Ammon's horn (tissue), 1 donor: ENCODE measurements around the gene SERPINE2.

ENCODE experiments used
- DNase-seq: peaks from one replicate; pipeline ENCODE4 v3.0.0-alpha.2; 2016; ENCODE audit warnings: low spot score

The SERPINE2 gene

DNA sequence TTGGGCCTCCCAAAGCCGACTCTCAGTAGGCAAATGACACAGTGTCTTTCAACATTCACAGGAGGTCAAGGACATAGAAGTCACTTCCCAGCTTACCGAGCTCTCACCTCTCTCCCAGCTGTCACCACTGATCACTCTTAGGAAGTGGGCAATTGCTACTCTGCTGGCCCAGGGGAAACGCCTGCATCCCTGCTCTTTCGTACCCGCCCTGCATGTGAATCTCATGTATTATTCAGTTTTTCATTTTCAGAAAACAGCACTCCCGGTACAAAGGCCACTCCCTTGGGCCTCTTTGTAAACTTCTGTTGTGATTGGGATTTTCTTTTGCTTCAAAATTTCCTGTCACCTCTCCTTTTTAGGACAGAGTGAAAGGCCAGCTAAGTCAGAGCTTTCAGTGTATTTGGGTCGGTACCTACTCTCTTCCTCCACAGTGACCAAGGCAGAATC is 66.4 kb downstream of the SERPINE2 start:
- no peak for DNase-seq

DNA sequence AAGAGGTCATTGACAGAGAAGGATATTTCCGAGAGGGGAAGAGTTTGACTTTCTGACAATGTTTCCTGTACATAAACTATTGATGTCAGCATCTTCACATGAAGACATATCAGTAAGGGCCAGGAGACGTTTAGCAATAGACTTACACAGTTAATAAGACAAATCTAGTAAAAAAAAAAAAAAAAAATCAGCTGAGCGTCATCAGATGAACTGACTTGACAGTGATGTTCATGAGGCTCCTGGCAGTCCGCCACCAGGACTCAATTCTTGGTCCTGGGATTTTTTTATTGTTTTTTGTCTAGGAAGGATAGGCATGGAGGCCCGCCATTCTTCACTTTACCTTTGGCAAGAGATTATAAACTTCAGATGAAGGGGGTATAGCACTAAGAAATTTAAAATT is 67.4 kb downstream of the SERPINE2 start:
- DNase-seq: no peak

GRCh38 chr2:223970343-223971128 is 68.5 kb downstream of the SERPINE2 start:
- peak; percentile 69 for DNase-seq

GRCh38 chr2:223969856-223970255 is 69.2 kb downstream of the SERPINE2 start:
- no peak for DNase-seq

DNA sequence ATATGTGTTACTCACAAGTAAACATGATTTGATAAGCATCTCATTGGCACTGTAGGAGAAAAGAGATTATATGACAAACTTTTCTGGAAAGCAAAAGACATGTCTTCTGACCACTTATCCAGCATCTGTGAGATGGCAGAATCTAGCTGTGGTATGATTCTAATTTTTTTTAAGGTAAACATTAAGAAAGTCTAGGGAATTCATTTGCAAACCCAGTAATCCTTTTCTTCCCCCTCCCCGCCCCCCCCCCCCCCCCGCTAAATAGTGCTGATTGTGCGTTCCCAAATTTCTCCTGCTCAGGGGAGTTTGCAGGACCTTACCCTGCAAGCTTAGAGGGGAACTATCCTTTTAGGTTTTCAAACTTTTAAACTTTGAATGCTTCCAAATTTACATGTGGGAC is 69.8 kb downstream of the SERPINE2 start:
- no peak for DNase-seq

DNA sequence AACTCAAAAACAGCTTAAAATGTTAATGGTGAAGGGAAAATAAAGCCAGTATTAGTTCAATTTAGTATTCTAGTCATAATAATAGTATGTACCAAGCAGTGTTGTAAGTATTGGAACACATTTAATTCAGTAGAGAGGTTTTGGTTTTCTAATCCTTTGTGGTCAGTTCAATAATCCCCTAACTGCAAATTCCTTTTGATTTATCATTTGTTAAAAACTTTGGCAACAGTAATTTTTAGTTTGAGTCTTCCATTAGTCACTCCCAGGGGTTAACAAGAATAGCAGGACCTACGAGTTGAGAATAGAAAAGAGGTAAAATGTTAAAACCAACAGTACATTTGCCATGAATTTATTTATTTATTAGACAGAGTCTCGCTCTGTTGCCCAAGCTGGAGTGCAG is 71.1 kb downstream of the SERPINE2 start:
- DNase-seq: no peak

DNA sequence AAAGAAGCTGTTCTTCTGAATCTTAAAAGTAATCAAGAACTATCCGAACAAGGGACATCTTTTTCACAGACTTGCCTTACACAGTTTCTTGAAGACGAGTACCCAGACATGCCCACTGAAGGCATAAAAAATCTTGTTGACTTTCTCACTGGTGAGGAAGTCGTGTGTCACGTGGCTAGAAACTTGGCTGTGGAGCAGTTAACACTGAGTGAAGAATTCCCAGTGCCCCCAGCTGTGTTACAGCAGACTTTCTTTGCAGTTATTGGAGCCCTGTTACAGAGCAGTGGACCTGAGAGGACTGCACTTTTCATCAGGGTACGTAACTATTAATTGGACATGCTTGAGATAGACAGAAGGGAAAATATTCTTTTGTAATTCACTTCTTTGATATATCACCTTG is 79.4 kb downstream of the SERPINE2 start:
- peak; percentile 55 for DNase-seq

- DNase-seq: peak; percentile 96
These were observed 81.8 kb downstream of the SERPINE2 start, which contains the start of gene MRPL44 for GRCh38 chr2:223957092-223957851. Gene MRPL44 (plus strand): TSS chr2:223957463. CDS start chr2:223957473, 10 bp downstream.

DNA sequence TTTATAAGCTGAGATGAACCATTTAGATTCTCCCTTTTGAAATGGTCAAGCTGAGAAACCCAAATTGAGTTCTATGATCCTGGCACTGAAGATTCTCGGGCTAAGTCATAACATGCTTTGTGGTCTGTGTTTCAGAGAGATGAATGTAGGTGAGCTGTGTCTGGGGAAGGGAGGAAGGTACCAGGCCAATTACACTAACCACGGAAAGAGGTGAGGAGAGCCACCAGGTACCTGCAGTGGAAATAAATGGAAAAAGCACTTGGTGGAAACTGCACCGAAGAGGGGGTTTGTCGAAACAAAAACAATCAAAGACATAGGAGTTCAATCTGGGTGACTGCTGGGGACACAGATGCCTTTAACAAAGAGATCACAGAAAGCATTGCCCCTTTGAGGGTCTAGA is 82.8 kb downstream of the SERPINE2 start:
- no peak for DNase-seq

DNA sequence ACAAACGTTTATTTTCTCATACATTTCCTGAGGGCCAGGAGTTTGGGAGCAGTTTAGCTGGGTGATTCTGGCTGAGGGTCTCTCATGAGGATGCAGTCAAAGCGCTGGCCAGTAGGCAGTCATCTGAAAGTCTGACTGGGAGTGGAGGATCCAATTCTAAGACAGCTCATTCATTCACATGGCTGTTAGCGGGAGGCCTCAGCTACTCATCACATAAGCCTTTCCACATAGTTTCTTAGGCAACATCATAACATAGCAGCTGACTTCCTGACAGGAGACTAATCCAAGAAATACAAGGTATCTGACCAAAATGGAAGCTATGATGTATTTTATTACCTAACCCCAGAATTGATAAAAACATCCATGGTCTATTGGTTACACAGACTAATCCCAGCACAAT is 84.7 kb downstream of the SERPINE2 start:
- no peak for DNase-seq

DNA sequence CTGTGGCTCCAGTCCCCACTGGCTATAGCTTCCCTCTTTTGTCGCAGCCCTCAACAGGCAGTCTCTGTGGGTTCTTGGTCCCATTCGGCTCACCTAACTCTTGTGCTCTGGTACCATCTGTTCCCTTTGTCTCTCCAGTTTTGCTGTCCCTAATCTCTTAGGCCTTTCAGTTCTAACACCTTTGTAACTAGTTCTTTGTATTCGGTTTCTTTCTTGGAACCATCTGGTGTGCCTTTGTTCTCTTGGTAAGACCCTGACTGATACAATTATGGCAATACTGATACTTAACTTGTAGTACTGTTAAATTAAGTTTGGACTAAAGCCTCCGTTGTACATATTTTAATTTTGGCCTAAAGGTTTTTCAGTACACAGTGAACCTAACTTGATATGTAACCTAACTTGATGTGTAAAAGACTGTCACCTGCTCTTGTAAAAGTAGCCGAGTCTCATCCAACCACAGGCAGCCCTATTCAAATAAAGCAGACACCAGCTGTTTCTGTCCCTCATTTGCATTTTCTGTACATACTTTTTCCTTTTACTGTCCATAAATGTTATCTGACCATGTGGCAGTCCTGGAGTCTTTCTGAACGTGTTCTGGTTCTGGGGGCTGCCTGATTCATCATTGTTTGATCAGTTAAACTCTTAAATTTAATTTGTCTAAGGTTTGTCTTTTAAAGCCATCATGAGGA is 86.7 kb downstream of the SERPINE2 start:
- DNase-seq: no peak

DNA sequence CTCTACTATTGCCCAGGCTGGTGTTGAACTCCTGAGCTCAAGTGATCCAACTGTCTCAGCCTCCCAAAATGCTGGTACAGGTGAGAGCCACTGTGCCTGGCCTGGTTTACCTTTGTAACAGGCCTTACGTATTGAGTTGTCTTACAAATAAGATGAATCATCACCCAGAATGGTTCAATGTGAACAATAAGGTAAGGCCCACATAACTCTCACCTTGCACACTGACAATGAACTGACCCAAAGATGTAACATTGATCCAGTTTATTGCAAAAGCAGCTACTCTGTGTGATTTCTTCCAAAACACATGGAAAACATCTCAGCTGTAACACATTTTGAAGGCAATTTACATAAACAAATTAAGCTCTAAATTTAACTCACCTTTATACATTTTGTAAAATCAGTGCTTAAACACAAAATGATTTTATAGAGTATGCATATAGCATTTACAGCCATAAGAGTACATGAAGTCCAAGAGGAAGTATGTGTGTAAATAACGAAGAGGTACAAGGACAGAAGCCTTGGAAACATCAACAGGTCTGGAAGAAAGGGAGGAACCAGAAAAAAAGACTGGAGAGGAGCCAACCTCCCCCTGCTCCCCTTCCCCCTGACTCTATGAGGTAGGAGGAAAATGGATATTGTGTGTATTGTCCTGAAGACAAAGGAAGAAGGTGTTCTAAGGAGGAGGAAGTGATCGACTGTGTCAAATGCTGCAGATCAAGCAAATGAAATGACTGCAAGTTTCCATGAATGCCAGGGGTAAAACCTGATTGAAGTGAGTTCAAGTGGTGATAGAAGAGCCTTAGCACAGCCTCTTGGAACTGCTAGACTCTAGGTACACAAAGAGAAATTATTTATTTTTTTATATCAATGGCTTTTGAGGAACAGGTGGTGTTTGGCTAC is 88.4 kb downstream of the SERPINE2 start:
- no peak for DNase-seq

- DNase-seq: no peak
These were observed 89.7 kb downstream of the SERPINE2 start for GRCh38 chr2:223949241-223949840.

DNA sequence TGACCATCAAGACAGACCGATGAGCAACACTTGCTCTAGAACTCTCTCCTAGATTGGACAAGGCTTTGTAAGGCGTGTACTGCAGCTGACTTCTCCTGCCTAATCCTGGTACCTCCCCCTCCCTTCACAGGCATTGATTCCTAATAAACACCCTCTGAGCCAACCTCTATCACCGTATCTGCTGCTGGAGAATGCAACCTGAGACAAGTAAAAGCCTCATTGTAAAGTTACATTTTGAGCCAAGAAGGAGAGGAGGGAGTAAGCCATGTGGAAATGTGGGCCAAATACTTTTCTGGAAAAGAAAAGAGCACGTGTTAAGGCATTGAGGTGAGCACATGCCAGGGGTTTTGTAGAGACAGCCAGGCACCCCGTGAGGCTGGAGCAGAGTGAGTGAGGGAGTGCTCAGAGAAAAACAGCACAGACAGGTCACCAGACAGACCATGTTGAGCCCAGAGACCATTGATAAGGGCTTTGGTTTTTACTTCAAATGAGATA is 91.3 kb downstream of the SERPINE2 start:
- no peak for DNase-seq

GRCh38 chr2:223945755-223946154 is 93.3 kb downstream of the SERPINE2 start:
- DNase-seq: no peak

DNA sequence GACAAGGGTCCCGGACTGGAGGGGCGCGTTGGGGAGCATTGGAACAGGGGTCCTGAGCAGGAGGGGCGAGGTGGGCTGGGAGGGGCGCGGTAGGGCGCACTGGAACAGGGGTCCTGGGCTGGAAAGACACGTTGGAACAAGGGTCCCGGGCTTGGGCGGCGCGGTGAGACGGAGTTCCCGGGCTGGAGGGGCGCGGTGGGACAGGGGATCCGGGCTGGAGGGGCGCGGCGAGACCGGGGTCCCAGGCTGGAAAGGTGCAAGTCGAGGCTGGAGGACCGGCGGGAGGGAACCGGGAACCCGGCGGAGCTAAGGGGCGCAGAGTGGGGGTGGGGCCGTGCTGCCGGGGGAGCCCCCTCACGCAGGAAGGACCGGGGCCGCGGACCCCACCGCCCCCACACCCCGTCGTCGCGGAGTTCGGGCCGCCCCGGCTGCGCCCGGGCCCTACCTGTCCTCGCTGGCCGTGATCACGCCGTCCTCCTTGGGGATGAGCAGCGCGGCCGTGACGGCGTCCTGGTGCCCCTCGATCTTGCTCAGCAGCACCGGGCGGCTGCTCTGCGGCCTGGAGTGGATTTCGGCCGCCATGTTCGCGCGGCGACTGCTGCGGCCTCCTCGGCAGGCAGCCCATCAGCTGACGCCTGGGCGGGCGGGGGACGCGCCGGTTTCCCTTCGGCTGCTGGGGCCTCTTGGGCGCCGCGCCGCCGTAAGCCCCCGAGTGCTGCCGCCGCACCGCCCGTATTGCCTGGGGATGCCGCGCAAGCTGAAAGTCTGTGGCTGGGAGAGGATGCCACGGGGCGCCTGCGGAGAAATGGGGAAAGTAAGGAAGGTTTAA is 94.2 kb downstream of the SERPINE2 start, which contains the start of gene WDFY1:
Gene WDFY1, minus strand, starts transcription at position 633 of the 829 bp plus-strand sequence. Its CDS starts 51 bp downstream, at position 582.
- peak; percentile 96 for DNase-seq

- peak; percentile 31 for DNase-seq
These were observed 94.9 kb downstream of the SERPINE2 start for GRCh38 chr2:223944166-223944702.

DNA sequence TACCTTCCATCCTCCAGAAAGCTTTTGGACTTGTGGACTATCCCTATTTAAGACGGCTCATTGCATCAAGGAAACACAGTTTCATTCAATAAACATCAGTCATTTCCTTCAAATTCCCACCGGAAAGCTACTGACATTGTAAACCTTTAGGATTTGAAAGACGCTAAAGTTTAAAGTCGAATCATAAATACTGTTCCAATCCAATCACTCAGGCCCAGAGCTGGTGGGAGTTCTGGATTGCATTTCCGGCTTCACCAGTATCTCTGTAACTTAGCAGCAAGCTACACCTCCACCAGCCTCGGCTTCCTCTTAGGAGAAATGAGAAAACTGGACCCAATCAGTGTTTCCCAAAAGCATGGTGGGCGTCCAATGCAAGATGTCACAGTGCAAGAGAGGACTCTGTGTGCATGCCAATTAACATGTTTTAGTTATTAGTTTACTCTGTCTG is 95.5 kb downstream of the SERPINE2 start:
- DNase-seq: peak; percentile 65

DNA sequence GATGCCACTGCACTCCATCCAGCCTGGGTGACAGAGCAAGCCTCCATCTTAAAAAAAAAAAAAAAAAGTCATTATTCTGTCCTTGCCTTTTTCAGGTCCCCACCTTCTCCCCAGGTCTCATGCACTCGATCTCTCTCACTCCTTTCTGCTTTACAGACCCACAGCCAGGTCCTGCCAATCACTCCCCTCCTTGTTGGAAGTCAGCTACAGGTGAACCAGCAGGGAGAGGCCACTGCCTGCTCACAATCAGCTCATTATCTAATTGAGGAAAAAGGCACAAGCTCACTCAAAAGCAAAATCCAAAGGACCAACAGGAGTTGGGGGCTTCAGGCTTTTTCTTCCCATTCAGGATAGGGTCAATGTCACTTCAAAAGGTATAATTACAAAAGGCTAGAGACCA is 96.0 kb downstream of the SERPINE2 start:
- no peak for DNase-seq
